Skeletal muscle satellite cell (primary cell): ENCODE data around the gene SEPSECS.

Experiments used
- H3K27me3 ChIP-seq: 2 replicates; pipeline ENCODE4 v1.7.0; 2013; ENCODE audit warnings: low read length; ENCODE audit not compliant: control insufficient read depth, insufficient read depth
- H3K36me3 ChIP-seq: 2 replicates; pipeline ENCODE4 v1.7.0; 2013; ENCODE audit warnings: mild to moderate bottlenecking, control low read depth, low read length; ENCODE audit not compliant: insufficient read depth
- H3K4me1 ChIP-seq: 2 replicates; pipeline ENCODE4 v1.7.0; 2013; ENCODE audit warnings: low read length; ENCODE audit not compliant: control insufficient read depth, insufficient read depth
- H3K4me2 ChIP-seq: 2 replicates; pipeline ENCODE4 v1.7.0; 2013; ENCODE audit warnings: mild to moderate bottlenecking, low read length
- H3K4me3 ChIP-seq: 2 replicates; pipeline ENCODE4 v1.7.0; 2013; ENCODE audit warnings: low read length
- H3K9ac ChIP-seq: 2 replicates; pipeline ENCODE4 v1.7.0; 2013; ENCODE audit warnings: mild to moderate bottlenecking, low read depth, low read length, moderate library complexity
- H3K9me3 ChIP-seq: replicated peaks from 2 replicates; pipeline ENCODE4 v1.7.0; 2013; ENCODE audit warnings: mild to moderate bottlenecking, control low read depth, low read length

SEPSECS gene

GRCh38 chr4:25107827-25108516 lies 52.3 kb downstream of the SEPSECS start:
- Histone ChIP-seq H3K36me3 (no peaks in the 10 kb centered on the region), H3K9ac (no peak overlapping the region), H3K27me3 (peaks cover 43% of the 10 kb centered on the region), H3K9me3 (no peaks in the 10 kb centered on the region), H3K4me1 (no peaks in the 10 kb centered on the region), H3K4me2 (no peak overlapping the region), H3K4me3 (no peak overlapping the region)

- H3K4me3 ChIP-seq = no peak overlapping the region
- no peaks in the 10 kb centered on the region for H3K9me3 ChIP-seq
- no peaks in the 10 kb centered on the region for H3K4me1 ChIP-seq
- H3K27me3 ChIP-seq = peaks cover 32% of the 10 kb centered on the region
- H3K36me3 ChIP-seq = no peaks in the 10 kb centered on the region
- no peak overlapping the region for H3K9ac ChIP-seq
- no peak overlapping the region for H3K4me2 ChIP-seq
These were observed 53.7 kb downstream of the SEPSECS start for GRCh38 chr4:25106363-25107151.

GRCh38 chr4:25104591-25104990 lies 55.7 kb downstream of the SEPSECS start:
- H3K4me2 ChIP-seq = no peak overlapping the region
- peaks cover 6% of the 10 kb centered on the region for H3K4me1 ChIP-seq
- no peak overlapping the region for H3K4me3 ChIP-seq
- no peaks in the 10 kb centered on the region for H3K9me3 ChIP-seq
- no peak overlapping the region for H3K9ac ChIP-seq
- no peaks in the 10 kb centered on the region for H3K36me3 ChIP-seq
- peaks cover 28% of the 10 kb centered on the region for H3K27me3 ChIP-seq

- Histone ChIP-seq H3K4me3 (no peak overlapping the region), H3K9me3 (no peaks in the 10 kb centered on the region), H3K36me3 (no peaks in the 10 kb centered on the region), H3K27me3 (peaks cover 31% of the 10 kb centered on the region), H3K9ac (no peak overlapping the region), H3K4me2 (no peak overlapping the region), H3K4me1 (peaks cover 14% of the 10 kb centered on the region)
These were observed 56.8 kb downstream of the SEPSECS start for GRCh38 chr4:25103418-25103817.

- no peak overlapping the region for H3K9ac ChIP-seq
- peaks cover 28% of the 10 kb centered on the region for H3K27me3 ChIP-seq
- no peak overlapping the region for H3K4me2 ChIP-seq
- no peaks in the 10 kb centered on the region for H3K9me3 ChIP-seq
- H3K4me1 ChIP-seq = peaks cover 14% of the 10 kb centered on the region
- no peak overlapping the region for H3K4me3 ChIP-seq
- no peaks in the 10 kb centered on the region for H3K36me3 ChIP-seq
These were observed 58.4 kb downstream of the SEPSECS start for GRCh38 chr4:25101836-25102235.

GRCh38 chr4:25100710-25101109 lies 59.5 kb downstream of the SEPSECS start:
- Histone ChIP-seq H3K9me3 (no peaks in the 10 kb centered on the region), H3K27me3 (peaks cover 39% of the 10 kb centered on the region), H3K36me3 (no peaks in the 10 kb centered on the region), H3K9ac (no peak overlapping the region), H3K4me2 (no peak overlapping the region), H3K4me3 (no peak overlapping the region), H3K4me1 (peaks cover 22% of the 10 kb centered on the region)

- H3K4me2 ChIP-seq = peak overlapping the region; percentile 59
- peaks cover 24% of the 10 kb centered on the region for H3K4me1 ChIP-seq
- peaks cover 42% of the 10 kb centered on the region for H3K27me3 ChIP-seq
- H3K36me3 ChIP-seq = no peaks in the 10 kb centered on the region
- no peak overlapping the region for H3K4me3 ChIP-seq
- no peaks in the 10 kb centered on the region for H3K9me3 ChIP-seq
- no peak overlapping the region for H3K9ac ChIP-seq
These were observed 60.2 kb downstream of the SEPSECS start for GRCh38 chr4:25100021-25100555.

- Histone ChIP-seq H3K36me3 (no peaks in the 10 kb centered on the region), H3K4me3 (no peak overlapping the region), H3K9ac (no peak overlapping the region), H3K4me1 (peaks cover 24% of the 10 kb centered on the region), H3K27me3 (peaks cover 34% of the 10 kb centered on the region), H3K4me2 (peak overlapping the region; percentile 59), H3K9me3 (no peaks in the 10 kb centered on the region)
These were observed 61.0 kb downstream of the SEPSECS start for GRCh38 chr4:25098964-25099891.

- no peaks in the 10 kb centered on the region for H3K9me3 ChIP-seq
- no peak overlapping the region for H3K4me2 ChIP-seq
- peaks cover 24% of the 10 kb centered on the region for H3K4me1 ChIP-seq
- peaks cover 27% of the 10 kb centered on the region for H3K27me3 ChIP-seq
- no peak overlapping the region for H3K4me3 ChIP-seq
- no peaks in the 10 kb centered on the region for H3K36me3 ChIP-seq
- no peak overlapping the region for H3K9ac ChIP-seq
These were observed 63.2 kb downstream of the SEPSECS start for GRCh38 chr4:25096981-25097443.

GRCh38 chr4:25096251-25096980 lies 63.8 kb downstream of the SEPSECS start:
- Histone ChIP-seq H3K36me3 (no peaks in the 10 kb centered on the region), H3K9me3 (no peaks in the 10 kb centered on the region), H3K4me3 (peak overlapping the region; percentile 59), H3K4me1 (peaks cover 24% of the 10 kb centered on the region), H3K27me3 (peaks cover 30% of the 10 kb centered on the region), H3K9ac (no peak overlapping the region), H3K4me2 (peak overlapping the region; percentile 82)
